IMR-90 (cell line): ENCODE results near the gene QSOX2.

Experiments used
- BHLHE40 ChIP-seq: fragments of 150-350 bp; IDR thresholded peaks from 2 replicates; pipeline ENCODE4 v1.6.1; 2016; ENCODE audit warnings: mild to moderate bottlenecking, low read depth, low read length
- CEBPB ChIP-seq: IDR thresholded peaks from 2 replicates; pipeline ENCODE4 v1.6.1; 2012; ENCODE audit warnings: low read depth, low read length, improper control_type of control experiment
- CHD1 ChIP-seq: IDR thresholded peaks from 2 replicates; pipeline ENCODE4 v1.6.1; 2012; ENCODE audit warnings: low read depth, low read length, improper control_type of control experiment
- CTCF ChIP-seq: conservative IDR thresholded peaks from 2 replicates; pipeline ENCODE4 v1.5.1; 2012; ENCODE audit warnings: mild to moderate bottlenecking, low read depth, low read length, improper control_type of control experiment
- FOS ChIP-seq: fragments of 150-350 bp; IDR thresholded peaks from 2 replicates; pipeline ENCODE4 v1.6.1; 2016; ENCODE audit warnings: low read depth, low read length
- MAFK ChIP-seq: IDR thresholded peaks from 2 replicates; pipeline ENCODE4 v1.6.1; 2012; ENCODE audit warnings: low read depth, low read length, improper control_type of control experiment
- MAZ ChIP-seq: IDR thresholded peaks from 2 replicates; pipeline ENCODE4 v1.6.1; 2012; ENCODE audit warnings: low read depth, mild to moderate bottlenecking, low read length, improper control_type of control experiment, moderate library complexity, borderline replicate concordance
- MXI1 ChIP-seq: IDR thresholded peaks from 2 replicates; pipeline ENCODE4 v1.6.1; 2012; ENCODE audit warnings: low read depth, mild to moderate bottlenecking, low read length, moderate library complexity, borderline replicate concordance
- POLR2A ChIP-seq: IDR thresholded peaks from 2 replicates; pipeline ENCODE4 v1.6.1; 2012; ENCODE audit warnings: mild to moderate bottlenecking, low read depth, low read length
- RAD21 ChIP-seq: IDR thresholded peaks from 2 replicates; pipeline ENCODE4 v1.6.1; 2012; ENCODE audit warnings: low read length, improper control_type of control experiment
- RCOR1 ChIP-seq: IDR thresholded peaks from 2 replicates; pipeline ENCODE4 v1.6.1; 2012; ENCODE audit warnings: mild to moderate bottlenecking, low read length, improper control_type of control experiment; ENCODE audit not compliant: insufficient replicate concordance
- RFX5 ChIP-seq: IDR thresholded peaks from 2 replicates; pipeline ENCODE4 v1.8.0; 2012; ENCODE audit warnings: low read depth, mild to moderate bottlenecking, low read length, moderate library complexity
- SMC3 ChIP-seq: fragments of 150-350 bp; IDR thresholded peaks from 2 replicates; pipeline ENCODE4 v1.6.1; 2016; ENCODE audit warnings: low read depth, mild to moderate bottlenecking, antibody characterized with exemption, low read length, moderate library complexity
- TF ChIP-seq, protein P1 (sequence below): fragments of 150-350 bp; IDR thresholded peaks from 2 replicates; pipeline ENCODE4 v1.6.1; 2017; ENCODE audit warnings: mild to moderate bottlenecking, antibody characterized with exemption, low read length, low read depth

DNA sequence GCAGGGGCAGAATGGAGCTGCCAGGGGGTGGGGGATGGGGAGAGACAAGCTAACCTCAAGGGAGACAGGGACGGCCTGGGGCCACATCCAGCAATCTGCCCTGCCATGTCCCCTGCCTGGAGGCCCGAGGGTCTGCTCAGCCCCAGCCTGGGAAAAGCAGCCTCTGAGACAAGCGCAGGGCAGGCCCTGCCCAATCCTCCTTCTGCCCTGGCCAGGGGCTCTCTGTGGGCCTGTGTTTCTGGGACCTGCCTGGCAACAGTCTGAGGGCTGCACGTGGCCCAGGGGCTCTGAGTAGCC is 13.9 kb upstream of the QSOX2 start:
- no peak for TF ChIP-seq MXI1
- no peak for TF ChIP-seq CTCF
- no peak for TF ChIP-seq CHD1
- TF ChIP-seq RCOR1 = no peak
- no peak for TF ChIP-seq POLR2A
- TF ChIP-seq, protein P1, sequence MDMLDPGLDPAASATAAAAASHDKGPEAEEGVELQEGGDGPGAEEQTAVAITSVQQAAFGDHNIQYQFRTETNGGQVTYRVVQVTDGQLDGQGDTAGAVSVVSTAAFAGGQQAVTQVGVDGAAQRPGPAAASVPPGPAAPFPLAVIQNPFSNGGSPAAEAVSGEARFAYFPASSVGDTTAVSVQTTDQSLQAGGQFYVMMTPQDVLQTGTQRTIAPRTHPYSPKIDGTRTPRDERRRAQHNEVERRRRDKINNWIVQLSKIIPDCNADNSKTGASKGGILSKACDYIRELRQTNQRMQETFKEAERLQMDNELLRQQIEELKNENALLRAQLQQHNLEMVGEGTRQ = no peak
- TF ChIP-seq FOS = no peak
- TF ChIP-seq RFX5 = no peak
- TF ChIP-seq SMC3 = no peak
- no peak for TF ChIP-seq RAD21
- TF ChIP-seq BHLHE40 = no peak
- no peak for TF ChIP-seq CEBPB
- no peak for TF ChIP-seq MAZ
- TF ChIP-seq MAFK = no peak
